Glomerular visceral epithelial cell (primary cell): ENCODE results near the gene UBQLN4.
"Not testable (repeated sequence)": the region's sequence is repeated elsewhere in the genome, so short reads cannot be mapped to it uniquely, and the experiment has no call there.

Source experiments
- DNase-seq: peaks from one replicate; pipeline ENCODE4 v3.0.0-alpha.2; 2016; ENCODE audit errors: extremely low spot score

UBQLN4 gene

GRCh38 chr1:156081180-156081916, 27.8 kb upstream of the UBQLN4 start:
- DNase-seq = no peak

- DNase-seq = no peak
These were observed 27.2 kb upstream of the UBQLN4 start for GRCh38 chr1:156080863-156081179.

DNA sequence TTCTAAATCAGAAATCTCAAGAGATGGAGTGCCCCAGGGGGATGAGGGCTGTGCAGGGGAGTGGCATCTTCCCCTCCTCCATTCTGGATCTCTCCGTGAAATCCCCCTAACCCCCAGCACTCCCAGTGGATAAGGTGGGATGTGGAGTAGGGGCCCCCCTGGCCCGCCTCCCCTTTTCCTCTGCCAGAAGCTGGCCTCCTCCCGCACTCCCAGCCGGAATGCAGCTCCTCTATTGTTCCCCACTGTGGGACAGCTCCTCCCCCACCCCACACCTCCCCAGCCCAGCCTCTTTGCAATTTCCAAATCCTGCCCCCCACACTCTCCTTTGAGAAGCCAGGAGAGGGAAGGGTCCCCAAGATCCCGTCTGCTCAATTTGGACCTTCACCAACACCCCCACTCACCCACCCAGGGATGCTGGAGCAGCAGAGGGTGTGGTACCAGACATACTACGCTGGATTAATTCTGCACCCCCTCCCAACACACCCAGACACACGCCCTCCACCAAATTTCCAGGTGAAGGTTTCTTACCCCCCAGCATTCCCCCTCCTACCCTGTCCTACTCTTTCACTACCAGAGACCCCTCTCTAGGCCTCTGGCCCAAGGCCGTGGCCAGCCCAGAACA, 26.8 kb upstream of the UBQLN4 start:
- no peak for DNase-seq

- DNase-seq = no peak
These were observed 26.2 kb upstream of the UBQLN4 start for GRCh38 chr1:156079762-156080161.

DNA sequence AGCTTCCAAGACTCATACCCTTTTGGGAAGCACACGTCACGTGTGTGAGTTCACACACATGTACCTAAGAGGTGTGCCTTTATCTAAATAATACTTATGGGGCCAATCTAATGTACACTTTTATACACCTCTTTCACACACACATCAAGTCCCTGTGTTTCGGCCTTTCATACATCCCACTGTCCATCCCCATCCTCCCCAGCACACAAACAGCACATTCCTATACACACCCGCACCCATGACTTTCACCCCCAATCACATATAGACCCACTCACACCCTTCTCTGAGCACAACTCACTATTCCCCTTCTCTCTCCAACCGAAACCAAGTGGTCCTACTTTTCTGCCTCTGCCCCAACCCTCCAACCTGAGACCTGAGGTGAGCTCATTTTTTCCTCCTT, 25.1 kb upstream of the UBQLN4 start:
- no peak for DNase-seq

DNA sequence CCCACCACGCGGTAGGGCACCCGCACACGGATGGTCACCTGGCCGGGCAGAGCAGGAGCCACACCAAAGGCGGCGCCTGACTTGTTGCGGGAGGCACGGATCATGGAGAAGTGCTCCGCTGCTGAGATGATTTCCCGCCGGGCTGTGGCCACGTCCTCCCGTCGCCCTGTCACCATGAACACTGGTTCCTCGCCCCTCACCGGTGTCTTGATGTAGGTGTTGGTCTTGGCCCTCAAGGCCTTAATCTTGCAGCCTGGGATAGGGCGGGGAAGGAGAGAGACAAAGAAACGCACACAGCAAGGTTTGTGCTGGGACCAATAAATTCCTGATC, 23.8 kb upstream of the UBQLN4 start:
- DNase-seq = no peak

- DNase-seq = no peak
These were observed 23.2 kb upstream of the UBQLN4 start for GRCh38 chr1:156076609-156077429.

GRCh38 chr1:156075775-156076204, 22.2 kb upstream of the UBQLN4 start:
- DNase-seq = no peak

DNA sequence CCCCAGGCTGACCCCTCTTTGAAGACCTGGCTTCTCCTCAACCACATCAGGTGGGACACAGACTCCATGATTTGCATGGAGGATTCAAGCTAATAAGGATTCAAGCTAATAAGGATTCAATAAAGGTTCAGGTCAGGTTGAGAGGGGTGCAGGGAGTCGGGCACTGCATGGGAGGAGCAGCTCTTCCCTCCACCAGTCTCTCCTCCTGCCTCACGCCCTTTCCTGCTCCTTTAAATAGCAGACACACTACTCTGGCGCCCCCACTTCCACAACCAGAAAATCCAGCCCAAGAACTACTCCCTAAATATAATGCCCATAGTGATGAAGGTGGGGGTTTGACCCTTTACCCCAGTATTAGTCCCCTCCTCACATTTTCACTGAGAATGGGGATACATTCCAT, 21.6 kb upstream of the UBQLN4 start:
- DNase-seq = no peak

DNA sequence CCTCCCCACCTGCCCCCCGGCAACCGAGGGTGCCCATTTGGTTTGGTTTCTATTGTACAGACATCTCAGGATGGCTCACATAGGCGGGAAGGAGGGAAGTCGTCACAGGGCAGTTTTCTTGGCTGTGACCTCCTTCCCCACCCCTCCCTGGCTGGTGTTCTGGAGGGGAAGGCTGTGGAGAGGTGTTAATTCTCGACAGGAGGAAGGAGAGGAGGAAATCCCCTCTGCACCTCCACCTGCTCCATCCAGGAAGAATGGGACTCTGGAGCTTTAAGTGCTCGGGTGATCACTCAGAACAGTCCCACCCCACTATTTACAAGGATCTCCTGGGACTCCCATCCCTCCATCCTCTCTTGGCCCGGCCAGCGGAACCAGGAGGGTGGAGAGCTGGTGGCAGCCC, 21.1 kb upstream of the UBQLN4 start:
- no peak for DNase-seq

GRCh38 chr1:156073740-156074139, 20.1 kb upstream of the UBQLN4 start:
- no peak for DNase-seq

- DNase-seq = no peak
These were observed 19.6 kb upstream of the UBQLN4 start for GRCh38 chr1:156073110-156073687.

DNA sequence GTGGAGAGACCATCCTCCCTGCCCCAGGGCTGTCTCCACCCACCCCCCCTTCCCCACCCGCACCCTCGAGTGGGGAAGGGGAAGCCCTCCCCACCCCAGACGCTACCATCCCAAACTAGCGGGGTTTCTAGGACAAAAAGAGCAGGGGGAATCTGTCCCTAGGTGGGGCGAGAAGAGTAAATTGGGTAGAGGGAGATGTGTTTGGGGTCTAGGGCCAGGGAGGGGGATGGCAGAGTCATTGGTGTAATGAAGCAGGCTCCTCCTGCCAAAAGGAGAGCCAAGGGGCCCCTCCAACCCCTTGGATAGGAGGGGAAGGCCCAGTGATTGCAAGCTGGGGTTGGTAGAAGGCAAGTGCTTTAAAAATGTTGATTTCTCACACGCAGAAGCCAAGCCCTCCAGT, 18.7 kb upstream of the UBQLN4 start:
- no peak for DNase-seq

- not testable (repeated sequence) for DNase-seq
These were observed 17.8 kb upstream of the UBQLN4 start for GRCh38 chr1:156071332-156071816.

GRCh38 chr1:156070548-156070947, 16.9 kb upstream of the UBQLN4 start:
- DNase-seq = no peak

GRCh38 chr1:156069490-156070455, 16.2 kb upstream of the UBQLN4 start:
- no peak for DNase-seq

DNA sequence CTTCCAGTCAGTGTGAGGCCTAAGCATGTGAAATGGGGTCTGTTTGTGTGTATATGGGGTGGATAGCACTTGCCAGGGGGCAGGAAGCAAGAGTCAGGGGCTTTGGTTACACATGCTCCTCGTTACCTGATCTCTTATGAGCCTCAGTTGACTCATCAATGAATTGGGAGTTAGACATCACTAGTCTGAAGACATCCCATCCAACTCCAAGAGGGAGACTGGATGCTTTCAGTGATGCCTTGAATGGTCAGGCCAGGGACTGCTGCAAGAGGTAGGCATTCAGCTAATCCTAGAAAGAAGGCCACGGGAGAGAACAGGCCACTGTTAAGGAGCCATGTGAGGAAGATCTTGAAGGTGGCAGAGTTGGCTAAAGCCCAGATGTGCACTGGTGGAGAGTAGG, 13.7 kb upstream of the UBQLN4 start:
- no peak for DNase-seq

DNA sequence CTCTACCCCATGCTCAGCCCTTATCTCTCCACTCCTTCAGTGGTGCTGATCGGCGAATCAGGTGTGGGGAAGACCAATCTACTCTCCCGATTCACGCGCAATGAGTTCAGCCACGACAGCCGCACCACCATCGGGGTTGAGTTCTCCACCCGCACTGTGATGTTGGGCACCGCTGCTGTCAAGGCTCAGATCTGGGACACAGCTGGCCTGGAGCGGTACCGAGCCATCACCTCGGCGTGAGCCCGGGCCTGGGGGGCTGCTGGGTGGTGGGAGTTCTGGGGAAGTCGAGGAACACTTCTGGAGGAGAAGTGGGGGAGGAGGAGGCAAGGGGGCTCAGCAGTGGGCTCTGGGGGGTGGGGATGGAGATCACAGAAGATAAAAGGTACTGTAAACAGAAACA, 12.3 kb upstream of the UBQLN4 start:
- no peak for DNase-seq

DNA sequence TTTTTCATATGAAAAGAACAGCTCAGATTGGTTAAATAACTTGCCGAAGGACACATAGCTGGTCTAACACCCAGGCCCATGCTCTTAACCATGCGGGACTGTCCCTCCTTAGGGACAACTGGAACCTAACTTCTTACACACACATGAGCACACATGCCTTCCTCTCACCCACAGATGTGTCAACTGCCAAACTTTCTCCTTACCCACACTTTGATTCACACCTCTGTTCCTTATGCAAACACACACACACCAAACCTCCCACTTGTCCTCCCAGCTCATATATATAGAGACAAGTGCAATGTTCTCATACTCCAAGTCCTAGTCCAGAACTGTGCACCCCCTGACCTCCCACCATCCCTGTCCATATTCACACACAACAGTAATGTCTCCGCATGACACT, 11.6 kb upstream of the UBQLN4 start:
- no peak for DNase-seq

DNA sequence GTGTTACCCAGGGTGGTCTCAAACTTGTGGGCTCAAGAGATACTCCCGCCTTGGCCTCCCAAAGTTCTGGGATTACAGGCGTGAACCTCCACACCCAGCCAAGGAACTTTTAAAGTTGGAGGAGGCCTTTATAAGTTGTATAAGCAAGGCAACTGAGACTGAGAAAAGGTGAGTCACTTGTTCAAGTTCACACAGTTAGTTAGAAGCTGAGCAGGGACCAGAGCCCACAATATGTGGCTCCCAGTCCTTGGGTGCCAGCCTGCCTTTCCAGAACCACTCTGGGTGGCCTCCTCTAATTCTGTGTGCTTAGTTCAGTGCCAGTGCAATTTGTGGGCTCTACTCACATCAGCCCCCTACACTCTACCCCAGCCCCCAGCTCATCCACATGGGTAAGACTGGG, 11.0 kb upstream of the UBQLN4 start:
- DNase-seq = no peak

DNA sequence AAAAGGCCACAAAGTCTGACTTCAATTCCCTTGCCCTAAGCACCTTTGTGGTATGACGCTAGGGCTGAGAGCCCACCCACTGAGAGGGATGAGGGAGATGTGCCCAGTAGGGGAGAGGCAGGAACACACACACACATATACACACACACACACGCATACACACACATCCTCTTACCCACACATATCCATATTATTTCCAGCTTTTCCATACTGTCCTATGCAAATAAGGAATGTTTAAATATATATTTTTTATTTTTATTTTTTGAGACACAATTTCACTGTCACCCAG, 10.3 kb upstream of the UBQLN4 start:
- no peak for DNase-seq

DNA sequence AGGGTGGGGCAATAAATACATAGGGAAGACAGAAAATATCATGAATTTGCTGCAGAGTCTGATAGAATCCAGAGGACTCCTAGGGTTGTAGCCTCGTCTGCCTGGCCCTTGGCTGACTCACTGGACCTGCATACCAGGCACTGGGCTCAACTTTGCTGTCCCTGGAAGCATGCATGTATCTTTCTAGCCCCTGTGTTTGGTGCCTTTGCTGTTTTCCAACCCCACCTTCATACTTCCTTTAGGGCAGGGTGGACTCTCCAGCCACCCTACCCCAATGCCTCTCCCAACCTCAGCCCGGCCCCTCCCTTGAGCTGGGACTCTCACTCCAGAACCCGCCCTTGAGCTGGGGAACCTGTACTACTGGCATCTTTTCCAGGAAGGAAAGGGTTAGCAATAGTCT, 8.6 kb upstream of the UBQLN4 start:
- DNase-seq = no peak
